ENCODE data around the gene ELF1. TPM values are rescaled to one million over a fixed set of nuclear protein-coding genes. Genes with fewer than 3 reads are reported as not detected.
A peak's percentile ranks its signal among the peaks of the same experiment; 100 is the strongest.

ELF1 gene
- total RNA-seq, 1 donor from 2014 or later = 19.2 TPM

- Mint-ChIP-seq H3K9me3 (no peaks in the 10 kb centered on the region), H3K27me3 (ENCODE audit: low read depth) (peaks cover 11% of the 10 kb centered on the region), H3K4me1 (peaks cover 36% of the 10 kb centered on the region), H3K27ac (ENCODE audit: unreplicated experiment) (no peak overlapping the region), H3K36me3 (ENCODE audit: low read depth) (no peaks in the 10 kb centered on the region), H3K4me3 (peak overlapping the region; percentile 52)
- DNase-seq (ENCODE audit: low read depth, low spot score) = no peak
- no peak for TF ChIP-seq CTCF (conservative IDR thresholded peaks at IDR 0.05)
Measured at GRCh38 chr13:41056194-41056593, 37.1 kb upstream of the ELF1 start.

- TF ChIP-seq CTCF (conservative IDR thresholded peaks at IDR 0.05) = peak; percentile 36
- no peak overlapping the region for H3K27ac Mint-ChIP-seq (ENCODE audit: unreplicated experiment)
- peaks cover 36% of the 10 kb centered on the region for H3K4me1 Mint-ChIP-seq
- no peak for DNase-seq (ENCODE audit: low read depth, low spot score)
- H3K9me3 Mint-ChIP-seq = no peaks in the 10 kb centered on the region
- peak overlapping the region; percentile 1 for H3K4me3 Mint-ChIP-seq
- H3K36me3 Mint-ChIP-seq (ENCODE audit: low read depth) = no peaks in the 10 kb centered on the region
- no peaks in the 10 kb centered on the region for H3K27me3 Mint-ChIP-seq (ENCODE audit: low read depth)
Measured at GRCh38 chr13:41054919-41055619, 36.0 kb upstream of the ELF1 start.

DNA sequence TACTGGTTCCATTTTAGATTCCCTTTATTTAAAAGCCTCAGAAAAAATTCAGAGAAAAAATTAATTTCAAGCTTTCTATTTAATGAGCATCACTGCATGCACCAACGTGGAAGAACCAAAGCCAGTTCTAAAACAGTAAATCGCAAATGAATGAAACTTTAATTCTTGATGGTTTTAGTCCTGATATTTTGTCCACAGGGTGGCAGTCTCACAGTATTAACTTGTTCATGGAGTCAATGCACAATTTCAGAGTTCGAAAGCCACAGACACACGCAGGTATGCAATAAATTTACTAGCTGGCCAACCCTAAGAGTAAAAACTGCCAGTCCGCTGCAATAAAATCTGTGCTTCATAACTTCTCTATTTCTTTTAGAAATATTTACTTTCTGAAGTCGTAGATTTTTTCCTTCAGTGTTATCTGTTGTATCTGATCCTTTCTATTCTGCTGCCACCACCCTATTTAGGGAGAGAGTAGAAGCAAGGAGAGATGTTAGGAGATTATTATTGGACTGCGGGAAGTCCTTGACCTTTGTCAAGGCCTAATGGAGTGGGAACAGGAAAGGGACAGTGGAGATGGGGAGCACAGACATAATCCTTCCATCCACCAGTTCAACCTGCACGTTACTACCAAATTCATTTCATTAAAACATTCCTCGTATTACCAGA, 35.2 kb upstream of the ELF1 start:
- H3K4me3 Mint-ChIP-seq = no peak overlapping the region
- TF ChIP-seq CTCF (conservative IDR thresholded peaks at IDR 0.05) = peak; percentile 76
- no peaks in the 10 kb centered on the region for H3K27me3 Mint-ChIP-seq (ENCODE audit: low read depth)
- peak; percentile 9 for DNase-seq (ENCODE audit: low read depth, low spot score)
- H3K4me1 Mint-ChIP-seq = peaks cover 30% of the 10 kb centered on the region
- no peak overlapping the region for H3K27ac Mint-ChIP-seq (ENCODE audit: unreplicated experiment)
- H3K36me3 Mint-ChIP-seq (ENCODE audit: low read depth) = peaks cover 4% of the 10 kb centered on the region
- H3K9me3 Mint-ChIP-seq = peaks cover 3% of the 10 kb centered on the region

DNA sequence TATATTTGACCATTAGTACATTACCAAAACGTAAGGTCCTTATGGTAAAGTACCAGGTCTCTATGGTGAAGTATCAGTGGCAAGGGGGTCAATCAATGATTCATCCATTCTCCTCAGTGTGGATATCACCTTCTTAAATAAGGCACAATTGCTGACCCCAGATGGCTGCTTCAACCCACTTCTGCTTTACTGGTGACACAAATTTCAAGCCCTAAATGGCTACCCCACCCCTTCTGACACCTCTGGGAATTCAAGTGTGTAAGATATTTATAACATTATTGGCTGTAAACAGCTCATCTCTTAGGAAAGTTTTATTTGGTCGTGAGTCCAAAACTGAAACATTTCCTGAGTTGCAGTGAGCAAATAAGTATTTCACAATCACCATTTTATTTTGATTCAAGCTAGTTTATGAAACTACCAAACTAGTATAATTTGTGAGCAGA, 34.3 kb upstream of the ELF1 start:
- H3K36me3 Mint-ChIP-seq (ENCODE audit: low read depth) = peaks cover 13% of the 10 kb centered on the region
- no peak overlapping the region for H3K27ac Mint-ChIP-seq (ENCODE audit: unreplicated experiment)
- no peak overlapping the region for H3K4me3 Mint-ChIP-seq
- H3K9me3 Mint-ChIP-seq = peaks cover 9% of the 10 kb centered on the region
- no peak for DNase-seq (ENCODE audit: low read depth, low spot score)
- H3K4me1 Mint-ChIP-seq = peaks cover 21% of the 10 kb centered on the region
- no peaks in the 10 kb centered on the region for H3K27me3 Mint-ChIP-seq (ENCODE audit: low read depth)
- no peak for TF ChIP-seq CTCF (conservative IDR thresholded peaks at IDR 0.05)

GRCh38 chr13:41052441-41052840, 33.3 kb upstream of the ELF1 start:
- Mint-ChIP-seq H3K36me3 (ENCODE audit: low read depth) (peaks cover 18% of the 10 kb centered on the region), H3K4me3 (no peak overlapping the region), H3K9me3 (peaks cover 9% of the 10 kb centered on the region), H3K27ac (ENCODE audit: unreplicated experiment) (no peak overlapping the region), H3K4me1 (peaks cover 16% of the 10 kb centered on the region), H3K27me3 (ENCODE audit: low read depth) (no peaks in the 10 kb centered on the region)
- no peak for TF ChIP-seq CTCF (conservative IDR thresholded peaks at IDR 0.05)
- no peak for DNase-seq (ENCODE audit: low read depth, low spot score)

Data from neural crest cell (in vitro differentiated cells).